H1 (cell line): ENCODE measurements around the gene RHD. TPM values are rescaled to one million over a fixed set of nuclear protein-coding genes. Genes with fewer than 3 reads are reported as not detected.

Experiments
- CTCF ChIA-PET: fragments of 300-600 bp; sonication (Branson Sonifier 250); formaldehyde crosslinking; loops from one replicate; lab custom pipeline; 2021; ENCODE audit not compliant: partially characterized antibody; lab: Charles Lee
- POLR2A ChIA-PET: fragments of 300-600 bp; sonication (Branson Sonifier 250); formaldehyde crosslinking; loops from one replicate; lab custom pipeline; 2021; ENCODE audit warnings: inconsistent platforms; ENCODE audit not compliant: partially characterized antibody; lab: Charles Lee
- DNase-seq, 2 experiments: peaks; one replicate each; pipeline versions ENCODE4 v3.0.0 to v3.0.0-alpha.2; 2010 to 2022; ENCODE audit warnings: low spot score in 2 of 2, low read depth in 1 of 2, mixed read lengths in 1 of 2
- FAIRE-seq: peaks from 2 replicates; lab custom pipeline; 2011; peaks lifted over from hg19 to GRCh38; lab: Jason Lieb, UNC
- H2AFZ ChIP-seq: 2 replicates; pipeline ENCODE4 v1.8.1; 2012; ENCODE audit warnings: low read length, inconsistent platforms
- H2AK5ac ChIP-seq: 2 replicates; pipeline ENCODE4 v1.6.1; 2013; ENCODE audit warnings: low read depth, low read length
- H2BK120ac ChIP-seq: replicated peaks from 2 replicates; pipeline ENCODE3; 2013; ENCODE audit warnings: low read depth, low read length, inconsistent platforms
- H2BK12ac ChIP-seq: 2 replicates; pipeline ENCODE4 v1.6.1; 2013; ENCODE audit warnings: low read depth, low read length
- H2BK15ac ChIP-seq: 2 replicates; pipeline ENCODE4 v1.6.1; 2013; ENCODE audit warnings: low read length
- H2BK20ac ChIP-seq: 2 replicates; pipeline ENCODE4 v1.6.1; 2013; ENCODE audit warnings: low read length
- H2BK5ac ChIP-seq: 2 replicates; pipeline ENCODE4 v1.6.1; 2013; ENCODE audit warnings: low read depth, low read length
- H3K14ac ChIP-seq: 2 replicates; pipeline ENCODE4 v1.6.1; 2013; ENCODE audit warnings: inconsistent platforms; ENCODE audit not compliant: insufficient read length
- H3K18ac ChIP-seq: 2 replicates; pipeline ENCODE4 v1.6.1; 2013; ENCODE audit warnings: low read length; ENCODE audit errors: extremely low read depth
- H3K23ac ChIP-seq: 2 replicates; pipeline ENCODE4 v1.6.1; 2013; ENCODE audit warnings: inconsistent platforms; ENCODE audit not compliant: insufficient read length
- H3K23me2 ChIP-seq: 2 replicates; pipeline ENCODE4 v1.6.1; 2013; ENCODE audit warnings: low read depth, low read length
- H3K27ac ChIP-seq: 2 replicates; pipeline ENCODE4 v1.6.1; 2011; ENCODE audit warnings: low read depth, low read length, inconsistent platforms
- H3K27me3 ChIP-seq, 4 experiments: replicated peaks in 1 of 4; 1 replicate in 1 of 4; 2 replicates in 3 of 4; pipeline versions ENCODE4 v1.6.1 to v1.8.1; 2011 to 2013; ENCODE audit warnings: low read length in 3 of 4, mild to moderate bottlenecking in 3 of 4, inconsistent platforms in 2 of 4, mixed read lengths in 2 of 4, moderate library complexity in 1 of 4; ENCODE audit not compliant: control insufficient read depth in 3 of 4, insufficient read depth in 3 of 4; ENCODE audit errors: extremely low read depth in 1 of 4
- H3K36me3 ChIP-seq, 4 experiments: 2 replicates each; pipeline versions ENCODE4 v1.6.1 to v1.8.1; 2011 to 2013; ENCODE audit warnings: mild to moderate bottlenecking in 4 of 4, low read length in 3 of 4, moderate library complexity in 2 of 4, control low read depth in 1 of 4, inconsistent platforms in 1 of 4; ENCODE audit not compliant: insufficient read depth in 4 of 4, control insufficient read depth in 2 of 4
- H3K4ac ChIP-seq: replicated peaks from 2 replicates; pipeline ENCODE3; 2013; ENCODE audit warnings: low read length, low read depth, mixed read lengths, inconsistent platforms; ENCODE audit not compliant: insufficient read length
- H3K4me1 ChIP-seq, 4 experiments: replicated peaks in 1 of 4; 1 replicate in 1 of 4; 2 replicates in 3 of 4; pipeline versions ENCODE4 v1.6.1 to v1.8.1; 2011 to 2013; ENCODE audit warnings: low read length in 3 of 4, inconsistent platforms in 2 of 4, mixed read lengths in 1 of 4; ENCODE audit not compliant: insufficient read depth in 4 of 4, control insufficient read depth in 3 of 4
- H3K4me2 ChIP-seq, 2 experiments: 2 replicates each; pipeline versions ENCODE4 v1.6.1 to v1.8.1; 2011 to 2013; ENCODE audit warnings: low read depth in 2 of 2, low read length in 2 of 2, control low read depth in 1 of 2, inconsistent platforms in 1 of 2, mild to moderate bottlenecking in 1 of 2; ENCODE audit not compliant: insufficient read depth in 1 of 2
- H3K4me3 ChIP-seq, 4 experiments: fragments of 200-600, 300-600 bp in 1 of 4; sonication (generic), shearing (Covaris generic), sonication (Bioruptor Twin) in 1 of 4; 2 replicates each; pipeline versions ENCODE4 v1.5.1 to v1.8.1; 2011 to 2016; ENCODE audit warnings: low read length in 4 of 4, low read depth in 3 of 4, control low read depth in 2 of 4, inconsistent platforms in 2 of 4, mild to moderate bottlenecking in 2 of 4, mixed read lengths in 1 of 4, moderate library complexity in 1 of 4; ENCODE audit not compliant: insufficient read depth in 2 of 4; ENCODE audit errors: extremely low read depth in 1 of 4
- H3K56ac ChIP-seq: replicated peaks from 2 replicates; pipeline ENCODE3; 2013; ENCODE audit warnings: low read depth, mild to moderate bottlenecking, mixed read lengths, low read length, inconsistent platforms; ENCODE audit not compliant: insufficient read length
- H3K79me1 ChIP-seq: 2 replicates; pipeline ENCODE4 v1.6.1; 2013; ENCODE audit warnings: low read depth, low read length, control low read depth
- H3K79me2 ChIP-seq, 2 experiments: 2 replicates each; pipeline versions ENCODE4 v1.6.1 to v1.8.1; 2012 to 2013; ENCODE audit warnings: low read length in 2 of 2, mild to moderate bottlenecking in 2 of 2, inconsistent platforms in 1 of 2; ENCODE audit not compliant: insufficient read depth in 2 of 2, control insufficient read depth in 1 of 2
- H3K9ac ChIP-seq, 4 experiments: replicated peaks in 1 of 4; 1 replicate in 1 of 4; 2 replicates in 3 of 4; pipeline versions ENCODE4 v1.6.1 to v1.8.1; 2011 to 2013; ENCODE audit warnings: low read depth in 3 of 4, low read length in 3 of 4, control low read depth in 2 of 4, mild to moderate bottlenecking in 2 of 4, moderate library complexity in 2 of 4, inconsistent platforms in 1 of 4; ENCODE audit errors: extremely low read depth in 1 of 4
- H3K9me3 ChIP-seq, 2 experiments: 2 replicates each; pipeline versions ENCODE4 v1.6.1 to v1.8.1; 2012 to 2013; ENCODE audit warnings: mild to moderate bottlenecking in 2 of 2, moderate library complexity in 2 of 2, control low read depth in 1 of 2, inconsistent platforms in 1 of 2, low read depth in 1 of 2, low read length in 1 of 2, mixed read lengths in 1 of 2; ENCODE audit not compliant: insufficient read depth in 2 of 2
- H4K20me1 ChIP-seq, 2 experiments: replicated peaks in 1 of 2; 2 replicates each; pipeline versions ENCODE3 to v1.8.1; 2011 to 2013; ENCODE audit warnings: inconsistent platforms in 2 of 2, low read length in 2 of 2, mild to moderate bottlenecking in 1 of 2; ENCODE audit not compliant: insufficient read depth in 2 of 2, control insufficient read depth in 1 of 2
- H4K5ac ChIP-seq: 2 replicates; pipeline ENCODE4 v1.6.1; 2013; ENCODE audit warnings: low read length, low read depth, mixed read lengths, inconsistent platforms; ENCODE audit not compliant: insufficient read length
- H4K8ac ChIP-seq: 2 replicates; pipeline ENCODE4 v1.8.0; 2013; ENCODE audit warnings: mild to moderate bottlenecking, moderate library complexity, low read length, inconsistent platforms; ENCODE audit not compliant: insufficient read depth; ENCODE audit errors: extremely low read depth
- H4K91ac ChIP-seq: replicated peaks from 2 replicates; pipeline ENCODE3; 2013; ENCODE audit warnings: low read length, mixed read lengths, inconsistent platforms; ENCODE audit not compliant: insufficient read length
- RAD21 ChIP-seq, 2 experiments: IDR thresholded peaks in 1 of 2; conservative IDR thresholded peaks in 1 of 2; 2 replicates each; pipeline ENCODE4 v1.6.1; 2011; ENCODE audit warnings: low read depth in 2 of 2, low read length in 2 of 2, improper control_type of control experiment in 1 of 2, inconsistent platforms in 1 of 2, mild to moderate bottlenecking in 1 of 2, moderate library complexity in 1 of 2
- TBP ChIP-seq: IDR thresholded peaks from 2 replicates; pipeline ENCODE4 v1.6.1; 2011; ENCODE audit warnings: low read depth, low read length, improper control_type of control experiment
- WGBS, 2 experiments: shearing (Covaris generic) in 1 of 2; methylation state at CpG; one replicate each; pipeline versions ENCODE4 v1.1.6 to v1.1.7; 2013 to 2015; ENCODE audit warnings: low lambda C conversion rate in 2 of 2, mixed read lengths in 2 of 2, inconsistent platforms in 1 of 2, low coverage in 1 of 2, missing lambda C conversion rate in 1 of 2; ENCODE audit not compliant: insufficient replicate concordance in 2 of 2, insufficient coverage in 1 of 2, insufficient read length in 1 of 2; ENCODE audit errors: extremely low coverage in 1 of 2, missing lambda C conversion rate in 1 of 2; 5-methylcytosine and 5-hydroxymethylcytosine counted together
- polyA plus RNA-seq, 7 experiments: library from polyadenylated mRNA; depleted of rRNA in 3 of 7; stranded (reverse) in 5 of 7; unstranded in 2 of 7; fragments of >200 nt in 5 of 7; fragments of 200-250 nt in 2 of 7; gene quantifications; 1 replicate in 5 of 7; 2 replicates in 1 of 7; 4 replicates in 1 of 7; pipeline versions ENCODE4 v1.2.1 to v1.2.3, GENCODE V29; 2011 to 2013; ENCODE audit warnings: missing spikeins in 2 of 7, mixed read lengths in 2 of 7
- total RNA-seq: library from RNA; stranded (reverse); fragmentation: NEBNext Ultra II Directional; extraction: Animal tissue kit (Norgen Biotek cat#: 25700); gene quantifications from 2 replicates; pipeline ENCODE4 v1.2.1, GENCODE V29; 2021

Gene RHD
- total and polyA plus RNA-seq, 2 of the 8 experiments (the other 6 are each of a cell fraction or from before 2014, with no cell fraction given), result 0.21 TPM; not detected in 1

GRCh38 chr1:25369241-25369640 is 96.9 kb downstream of the RHD start:
- Histone ChIP-seq H3K14ac (no peak overlapping the region), H2BK20ac (no peak overlapping the region), H3K4ac (no peak overlapping the region), H2AFZ (no peak overlapping the region), H3K4me1 (no peaks in the 10 kb centered on the region), H3K4me3 (no peak overlapping the region), H4K20me1 (peaks cover 0 to 1% of the 10 kb centered on the region in 2 experiments), H3K23me2 (no peaks in the 10 kb centered on the region; the same call in 1 of the 2 replicates), H3K27me3 (no peaks in the 10 kb centered on the region), H3K23ac (no peak overlapping the region), H3K79me2 (no peaks in the 10 kb centered on the region), H4K8ac (no peak overlapping the region), H3K36me3 (no peaks in the 10 kb centered on the region), H3K18ac (no peak overlapping the region), H2AK5ac (no peak overlapping the region), H3K4me2 (no peak overlapping the region), H2BK120ac (no peak overlapping the region), H3K9me3 (no peaks in the 10 kb centered on the region), H3K79me1 (no peaks in the 10 kb centered on the region), H3K9ac (no peak overlapping the region), H4K91ac (no peak overlapping the region), H2BK15ac (0 out of 2 replicates have a peak overlapping the region, but pooled peaks have one; percentile 65), H2BK12ac (peak overlapping the region; percentile 69; the same call in 1 of the 2 replicates), H4K5ac (no peak overlapping the region), H3K56ac (no peak overlapping the region), H3K27ac (no peak overlapping the region), H2BK5ac (no peak overlapping the region)
- TF ChIP-seq TBP (no peak), RAD21 (IDR thresholded peaks at IDR 0.05 in 1 of 2, conservative IDR thresholded peaks at IDR 0.05 in 1 of 2; ENCODE audit: low read depth in 2 of 2, low read length in 2 of 2) (0 out of 4 replicates have a peak, but pooled peaks of 1 of the 2 experiments have one; percentile 5)
- FAIRE-seq (no peak), DNase-seq (no peak)
- ChIA-PET CTCF (interaction anchor here (0.6 kb wide), 1 partner anchor 10 kb away, joined by 3 read pairs; no protein-coding TSS in a partner anchor), POLR2A (interaction anchor here (1.1 kb wide), 1 partner anchor 25 kb away, joined by 3 read pairs; no protein-coding TSS in a partner anchor)
- WGBS, 2 experiments, result 85% methylated on average over 4 of the region's 4 CpGs; no CpG with 5 or more reads in 1 of the 2 experiments
